SU-DHL-6 (cell line): ENCODE data around the gene CACNA1C.

Experiments used
- H2AFZ ChIP-seq: fragments of 200-600 bp; sonication (generic); 2 replicates; pipeline ENCODE4 v1.6.1; 2014; ENCODE audit warnings: low read depth, mild to moderate bottlenecking, moderate library complexity, mixed read lengths, antibody characterized with exemption, low read length; ENCODE audit not compliant: severe bottlenecking
- H3F3A ChIP-seq: fragments of 200-600 bp; shearing (Covaris generic); 2 replicates; pipeline ENCODE4 v1.6.0; 2016; ENCODE audit warnings: antibody characterized with exemption, mild to moderate bottlenecking; ENCODE audit not compliant: insufficient read depth
- H3K27ac ChIP-seq: fragments of 200-600 bp; sonication (generic); 2 replicates; pipeline ENCODE4 v1.5.1; 2016; ENCODE audit warnings: low read depth, mild to moderate bottlenecking, low read length, moderate library complexity, mixed read lengths
- H3K27me3 ChIP-seq: fragments of 200-600 bp; sonication (generic), shearing (Covaris generic); 2 replicates; pipeline ENCODE4 v1.6.0; 2014; ENCODE audit warnings: mild to moderate bottlenecking, low read length
- H3K36me3 ChIP-seq: fragments of 200-600 bp; sonication (generic); 2 replicates; pipeline ENCODE4 v1.6.1; 2014; ENCODE audit warnings: mild to moderate bottlenecking, low read length, mixed read lengths
- H3K4me2 ChIP-seq: fragments of 300-600, 200-600 bp; shearing (Covaris generic), sonication (generic); 2 replicates; pipeline ENCODE4 v1.6.0; 2014; ENCODE audit warnings: low read length, low read depth, mild to moderate bottlenecking; ENCODE audit not compliant: poor library complexity, severe bottlenecking
- H3K4me3 ChIP-seq: fragments of 200-600 bp; sonication (generic); 2 replicates; pipeline ENCODE4 v1.5.1; 2014; ENCODE audit warnings: antibody characterized with exemption, low read length, mild to moderate bottlenecking, mixed read lengths; ENCODE audit not compliant: insufficient read depth, poor library complexity, severe bottlenecking
- H3K79me2 ChIP-seq: fragments of 200-600 bp; sonication (generic); 2 replicates; pipeline ENCODE4 v1.6.1; 2014; ENCODE audit warnings: mild to moderate bottlenecking, low read length, moderate library complexity; ENCODE audit not compliant: insufficient read depth
- H3K9ac ChIP-seq: fragments of 200-600 bp; sonication (generic); 2 replicates; pipeline ENCODE4 v1.7.0; 2014; ENCODE audit warnings: mild to moderate bottlenecking, low read length
- H3K9me2 ChIP-seq: fragments of 200-600 bp; sonication (generic); replicated peaks from 2 replicates; pipeline ENCODE4 v1.6.1; 2014; ENCODE audit warnings: low read length; ENCODE audit not compliant: insufficient read depth
- H3K9me3 ChIP-seq: fragments of 200-600 bp; sonication (generic); 2 replicates; pipeline ENCODE4 v1.6.1; 2014; ENCODE audit warnings: low read length, mixed read lengths; ENCODE audit not compliant: insufficient read depth
- H4K20me1 ChIP-seq: fragments of 200-600 bp; sonication (generic); 2 replicates; pipeline ENCODE4 v1.6.1; 2014; ENCODE audit warnings: low read depth, mild to moderate bottlenecking, antibody characterized with exemption, low read length, moderate library complexity, mixed read lengths
- CTCF ChIP-seq: fragments of 200-600 bp; sonication (generic); IDR thresholded peaks from one replicate; pipeline ENCODE4 v1.5.1; 2017; ENCODE audit warnings: antibody characterized with exemption, mild to moderate bottlenecking, low read length, moderate library complexity; ENCODE audit not compliant: insufficient read depth, poor library complexity, severe bottlenecking
- EZH2phosphoT487 ChIP-seq: fragments of 200-600 bp; sonication (generic), shearing (Covaris generic); conservative IDR thresholded peaks from 2 replicates; pipeline ENCODE4 v1.6.1; 2018; ENCODE audit warnings: mild to moderate bottlenecking, antibody characterized with exemption, low read length, moderate library complexity, mixed read lengths

Gene CACNA1C

GRCh38 chr12:2403221-2403976, 350.6 kb downstream of the CACNA1C start:
- Histone ChIP-seq H3F3A (no peaks in the 10 kb centered on the region), H3K27ac (no peak overlapping the region), H4K20me1 (no peaks in the 10 kb centered on the region), H2AFZ (no peak overlapping the region), H3K4me3 (no peak overlapping the region), H3K9me3 (no peaks in the 10 kb centered on the region), H3K4me2 (no peak overlapping the region), H3K9ac (no peak overlapping the region), H3K27me3 (0 out of 2 replicates have a peak, but pooled peaks cover 4% of the 10 kb centered on the region), H3K79me2 (no peaks in the 10 kb centered on the region), H3K9me2 (no peaks in the 10 kb centered on the region), H3K36me3 (no peaks in the 10 kb centered on the region)
- TF ChIP-seq CTCF (no peak), EZH2phosphoT487 (no peak)

GRCh38 chr12:2405039-2405438, 352.3 kb downstream of the CACNA1C start:
- TF ChIP-seq EZH2phosphoT487 (no peak), CTCF (no peak)
- Histone ChIP-seq H3K27me3 (0 out of 2 replicates have a peak, but pooled peaks cover 4% of the 10 kb centered on the region), H3F3A (no peaks in the 10 kb centered on the region), H3K36me3 (no peaks in the 10 kb centered on the region), H3K79me2 (no peaks in the 10 kb centered on the region), H2AFZ (no peak overlapping the region), H3K4me3 (no peak overlapping the region), H3K27ac (no peak overlapping the region), H3K4me2 (no peak overlapping the region), H3K9ac (no peak overlapping the region), H3K9me3 (no peaks in the 10 kb centered on the region), H4K20me1 (no peaks in the 10 kb centered on the region), H3K9me2 (no peaks in the 10 kb centered on the region)

- no peaks in the 10 kb centered on the region for H3K9me2 ChIP-seq
- no peak overlapping the region for H3K9ac ChIP-seq
- H2AFZ ChIP-seq: no peak overlapping the region
- H3K79me2 ChIP-seq: no peaks in the 10 kb centered on the region
- H3K27ac ChIP-seq: no peak overlapping the region
- TF ChIP-seq EZH2phosphoT487 (no peak), CTCF (no peak)
- H3K9me3 ChIP-seq: no peaks in the 10 kb centered on the region
- H3K27me3 ChIP-seq: 0 out of 2 replicates have a peak, but pooled peaks cover 4% of the 10 kb centered on the region
- H3K4me3 ChIP-seq: no peak overlapping the region
- no peaks in the 10 kb centered on the region for H3K36me3 ChIP-seq
- no peaks in the 10 kb centered on the region for H3F3A ChIP-seq
- no peaks in the 10 kb centered on the region for H4K20me1 ChIP-seq
- H3K4me2 ChIP-seq: no peak overlapping the region
Observed at GRCh38 chr12:2406903-2407302, 354.1 kb downstream of the CACNA1C start.
